Naive B cell (primary cell): ENCODE data around the gene GSG1. TPM values are rescaled to one million over a fixed set of nuclear protein-coding genes. Genes with fewer than 3 reads are reported as not detected.
"Not testable (repeated sequence)": the region's sequence is repeated elsewhere in the genome, so short reads cannot be mapped to it uniquely, and the experiment has no call there.

Source experiments
- ATAC-seq, 2 donors: fragments of 150-1000 bp; cut with Tn5 transposase; 2 replicates each; pipeline ENCODE4 v1.10.0; 2021; ENCODE audit warnings: low read depth in 2 of 2, mild to moderate bottlenecking in 2 of 2, moderate library complexity in 2 of 2
- DNase-seq: peaks from one replicate; pipeline ENCODE4 v3.0.0; 2022
- H3K27ac Mint-ChIP-seq, 6 donors: one replicate each; pipeline ENCODE4 v1.8.0; 2020 to 2022; ENCODE audit warnings: mild to moderate bottlenecking in 6 of 6, mixed read lengths in 6 of 6, moderate library complexity in 5 of 6, inconsistent platforms in 2 of 6
- H3K27me3 Mint-ChIP-seq, 3 donors: one replicate each; pipeline ENCODE4 v1.8.0; 2021 to 2022; ENCODE audit warnings: mixed read lengths in 3 of 3, mild to moderate bottlenecking in 1 of 3
- H3K36me3 Mint-ChIP-seq, 2 donors: one replicate each; pipeline ENCODE4 v1.8.0; 2020 to 2022; ENCODE audit warnings: mixed read lengths in 2 of 2, inconsistent platforms in 1 of 2, mild to moderate bottlenecking in 1 of 2
- H3K4me1 Mint-ChIP-seq, 3 donors: one replicate each; pipeline ENCODE4 v1.8.0; 2020 to 2022; ENCODE audit warnings: mixed read lengths in 3 of 3, inconsistent platforms in 1 of 3, mild to moderate bottlenecking in 1 of 3, moderate library complexity in 1 of 3
- H3K4me3 Mint-ChIP-seq, 8 donors: one replicate each; pipeline ENCODE4 v1.8.0; 2020 to 2022; ENCODE audit warnings: mild to moderate bottlenecking in 8 of 8, mixed read lengths in 8 of 8, moderate library complexity in 8 of 8, inconsistent platforms in 2 of 8
- H3K9me3 Mint-ChIP-seq, 7 donors: one replicate each; pipeline ENCODE4 v1.8.0; 2020 to 2022; ENCODE audit warnings: mixed read lengths in 7 of 7, mild to moderate bottlenecking in 5 of 7, inconsistent platforms in 2 of 7, moderate library complexity in 1 of 7
- polyA plus RNA-seq, 6 donors: library from polyadenylated mRNA; unstranded; fragments of 300-500 nt; fragmentation: Illumina TruSeq; gene quantifications; one replicate each; pipeline ENCODE4 v1.2.3, GENCODE V29; 2021; ENCODE audit warnings: low read depth in 6 of 6

The GSG1 gene
- polyA plus RNA-seq, 6 donors from 2014 or later = 0.11 to 0.16 TPM; not detected in 4

DNA sequence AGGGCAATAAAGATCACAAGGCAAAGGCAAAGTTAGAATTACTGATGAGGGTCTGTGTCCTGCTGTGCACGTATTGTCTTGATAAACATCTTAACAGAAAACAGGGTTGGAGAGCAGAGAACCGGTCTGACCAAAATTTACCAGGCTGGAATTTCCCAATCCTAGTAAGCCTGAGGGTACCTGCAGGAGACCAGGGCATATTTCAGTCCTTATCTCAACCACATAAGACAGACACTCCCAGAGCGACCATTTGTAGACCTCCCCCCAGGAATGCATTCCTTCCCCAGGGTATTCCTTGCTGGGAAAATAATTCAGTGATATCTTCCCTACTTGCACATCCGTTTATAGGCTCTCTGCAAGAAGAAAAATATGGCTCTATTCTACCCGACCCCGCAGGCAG lies 49.9 kb downstream of the GSG1 start:
- not testable (repeated sequence) for H3K27me3 Mint-ChIP-seq, ATAC-seq, H3K27ac Mint-ChIP-seq, DNase-seq, H3K4me3 Mint-ChIP-seq
- H3K36me3 Mint-ChIP-seq = peaks cover 19 to 22% of the 10 kb centered on the region in 2 donors
- H3K4me1 Mint-ChIP-seq = peaks cover 0 to 11% (median 3%) of the 10 kb centered on the region in 3 donors
- H3K9me3 Mint-ChIP-seq = peaks cover 0 to 17% (median 14%) of the 10 kb centered on the region in 7 donors

GRCh38 chr12:13052421-13052820 lies 51.0 kb downstream of the GSG1 start:
- DNase-seq (no peak), ATAC-seq (no peak)
- H3K9me3 Mint-ChIP-seq = peaks cover 0 to 17% (median 14%) of the 10 kb centered on the region in 7 donors
- H3K4me3 Mint-ChIP-seq = no peak overlapping the region
- peaks cover 10 to 18% of the 10 kb centered on the region in 2 donors for H3K36me3 Mint-ChIP-seq
- H3K27me3 Mint-ChIP-seq = no peaks in the 10 kb centered on the region
- H3K4me1 Mint-ChIP-seq = peaks cover 0 to 11% (median 3%) of the 10 kb centered on the region in 3 donors
- no peak overlapping the region for H3K27ac Mint-ChIP-seq

DNA sequence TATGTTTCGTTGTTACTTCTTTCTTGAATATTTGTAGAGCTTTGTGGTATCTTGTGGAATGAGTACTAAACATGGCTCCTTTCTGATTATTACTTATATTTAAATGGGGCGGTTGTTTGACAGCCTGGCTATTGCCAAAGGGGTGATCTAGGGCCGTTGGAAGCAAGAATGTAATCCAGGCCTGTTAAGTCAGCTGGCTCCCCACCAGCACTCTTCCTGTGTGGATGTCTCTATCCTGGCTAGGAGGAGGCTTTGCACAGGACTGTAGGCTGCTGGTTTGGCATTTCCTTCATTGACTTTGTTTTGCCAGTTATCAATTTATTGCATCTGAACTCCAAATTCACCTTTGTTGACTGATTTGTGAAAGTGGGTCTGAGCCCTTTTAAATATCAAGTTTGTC lies 53.7 kb downstream of the GSG1 start:
- Mint-ChIP-seq H3K4me1 (peaks cover 9 to 23% (median 13%) of the 10 kb centered on the region in 3 donors), H3K27me3 (no peaks in the 10 kb centered on the region), H3K27ac (no peak overlapping the region), H3K4me3 (no peak overlapping the region), H3K36me3 (peaks cover under 1 to 4% of the 10 kb centered on the region in 2 donors), H3K9me3 (peaks cover 0 to 17% (median 14%) of the 10 kb centered on the region in 7 donors)
- DNase-seq = no peak
- no peak for ATAC-seq

- H3K4me1 Mint-ChIP-seq = peaks cover 16 to 26% (median 19%) of the 10 kb centered on the region in 3 donors
- H3K27me3 Mint-ChIP-seq = no peaks in the 10 kb centered on the region
- DNase-seq (no peak), ATAC-seq (no peak)
- no peaks in the 10 kb centered on the region for H3K9me3 Mint-ChIP-seq
- H3K27ac Mint-ChIP-seq = no peak overlapping the region
- H3K36me3 Mint-ChIP-seq = no peaks in the 10 kb centered on the region
- H3K4me3 Mint-ChIP-seq = peak overlapping the region in 1 of 8 donors; percentile 92
These were observed 56.5 kb downstream of the GSG1 start for GRCh38 chr12:13046964-13047363.

DNA sequence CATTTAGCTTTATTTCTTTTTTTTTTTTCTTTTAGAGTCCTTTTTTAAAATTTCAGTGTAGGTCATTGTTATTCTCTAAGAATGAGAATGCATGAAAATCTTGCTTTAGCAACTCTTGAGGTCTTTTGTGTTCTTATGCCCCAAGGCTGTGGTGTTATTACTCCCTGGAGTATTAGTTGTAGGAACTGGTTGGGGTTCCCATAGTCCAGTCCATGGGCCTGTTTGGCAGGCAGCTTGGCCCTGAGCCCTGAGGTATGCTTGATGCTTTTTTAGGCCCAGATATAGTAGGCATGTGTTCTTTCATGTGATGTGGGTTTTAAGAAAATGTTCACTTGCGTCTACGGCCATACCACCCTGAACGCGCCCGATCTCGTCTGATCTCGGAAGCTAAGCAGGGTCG lies 57.7 kb downstream of the GSG1 start:
- no peaks in the 10 kb centered on the region for H3K36me3 Mint-ChIP-seq
- no peak for DNase-seq
- H3K4me1 Mint-ChIP-seq = peaks cover 16 to 27% (median 19%) of the 10 kb centered on the region in 3 donors
- H3K27me3 Mint-ChIP-seq = no peaks in the 10 kb centered on the region
- H3K4me3 Mint-ChIP-seq = peak overlapping the region in 6 of 8 donors; percentile 38 to 95 (median 87)
- no peak overlapping the region for H3K27ac Mint-ChIP-seq
- no peak for ATAC-seq
- H3K9me3 Mint-ChIP-seq = no peaks in the 10 kb centered on the region

DNA sequence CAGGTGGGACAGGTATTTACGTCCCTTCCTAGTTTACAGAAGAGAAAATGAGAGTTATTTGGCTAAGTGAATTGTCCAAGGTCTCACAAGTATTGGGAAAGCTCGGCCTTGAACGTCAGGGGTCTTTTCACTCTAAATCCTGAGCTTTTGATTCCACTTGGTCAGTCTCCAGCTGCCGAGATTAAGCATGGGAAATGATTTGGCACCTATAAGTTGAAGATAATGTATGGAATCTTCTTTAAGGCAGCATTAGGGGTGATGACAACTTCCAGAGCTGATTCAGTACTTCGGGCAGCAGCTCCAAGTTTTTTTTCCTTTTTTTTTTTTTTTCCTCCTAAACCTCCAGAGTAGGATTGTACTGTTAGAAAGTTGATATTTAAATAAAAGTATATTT lies 58.6 kb downstream of the GSG1 start:
- Mint-ChIP-seq H3K4me1 (peaks cover 23 to 31% (median 25%) of the 10 kb centered on the region in 3 donors), H3K9me3 (no peaks in the 10 kb centered on the region), H3K36me3 (no peaks in the 10 kb centered on the region), H3K4me3 (peak overlapping the region; percentile 86 to 95 (median 90)), H3K27ac (peak overlapping the region in 3 of 6 donors; percentile 73 to 86 (median 80)), H3K27me3 (no peaks in the 10 kb centered on the region)
- ATAC-seq (no peak), DNase-seq (no peak)

GRCh38 chr12:13044002-13044905 lies 59.2 kb downstream of the GSG1 start, which contains the start of gene FAM234B:
TSS of gene FAM234B (plus strand) at chr12:13044381. CDS start at chr12:13044404, 23 bp downstream.
- no peaks in the 10 kb centered on the region for H3K36me3 Mint-ChIP-seq
- ATAC-seq (peak; percentile 90 to 95), DNase-seq (peak; percentile 59)
- H3K27me3 Mint-ChIP-seq = no peaks in the 10 kb centered on the region
- peaks cover 29 to 32% (median 31%) of the 10 kb centered on the region in 3 donors for H3K4me1 Mint-ChIP-seq
- no peaks in the 10 kb centered on the region for H3K9me3 Mint-ChIP-seq
- H3K4me3 Mint-ChIP-seq = peak within 1 kb of the TSS; percentile 86 to 95 (median 90)
- H3K27ac Mint-ChIP-seq = peak within 1 kb of the TSS in 5 of 6 donors; percentile 42 to 93 (median 80)

DNA sequence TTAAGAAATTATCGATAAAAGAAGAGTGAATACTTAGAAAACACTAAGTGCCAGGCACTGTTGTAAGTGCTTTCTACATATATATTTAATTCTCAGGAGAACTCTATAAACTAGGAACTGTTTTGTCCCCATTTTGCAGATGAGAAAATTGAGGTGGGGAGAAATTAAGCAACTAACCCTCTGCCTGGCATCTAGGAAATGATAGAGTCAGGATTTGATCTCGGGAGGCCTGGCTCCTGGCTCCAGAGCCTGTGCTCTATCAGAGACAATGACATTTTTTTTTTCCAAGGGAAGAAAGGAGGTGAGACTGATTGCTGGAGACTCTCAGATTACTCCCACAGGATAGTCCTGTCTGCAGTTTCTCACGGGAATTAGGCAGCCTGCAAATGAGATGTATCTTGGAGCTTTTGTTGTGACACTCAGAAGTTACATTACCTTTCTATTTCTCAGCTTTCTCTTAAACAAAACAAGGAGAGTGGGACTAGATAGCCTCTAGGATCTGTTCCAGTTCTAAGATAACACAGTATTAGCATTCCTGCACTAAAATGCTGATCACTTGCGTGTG lies 60.7 kb downstream of the GSG1 start:
- Mint-ChIP-seq H3K27me3 (no peaks in the 10 kb centered on the region), H3K36me3 (no peaks in the 10 kb centered on the region), H3K4me1 (peaks cover 35 to 40% (median 37%) of the 10 kb centered on the region in 3 donors), H3K4me3 (peak overlapping the region in 6 of 8 donors; percentile 86 to 95 (median 88)), H3K9me3 (no peaks in the 10 kb centered on the region), H3K27ac (no peak overlapping the region)
- ATAC-seq (no peak), DNase-seq (no peak)

DNA sequence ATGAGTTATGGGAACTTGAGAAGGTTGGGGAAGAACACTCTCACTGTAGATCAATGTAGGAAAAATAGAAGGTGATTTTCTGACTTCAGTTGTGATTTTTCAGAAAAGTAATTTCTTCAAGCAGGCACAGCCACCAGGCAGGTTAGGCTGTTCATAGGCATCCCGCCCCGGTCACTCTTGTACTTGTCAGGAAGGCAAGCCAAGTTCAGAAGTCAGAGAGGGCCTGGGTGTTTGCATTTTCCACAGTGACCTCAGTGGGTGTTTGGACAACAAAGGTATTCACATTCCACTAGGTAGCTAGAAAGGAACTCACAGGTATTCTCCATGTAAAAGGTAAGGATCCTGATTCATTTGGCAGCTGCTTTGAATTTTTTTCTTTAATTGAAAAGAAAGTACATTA lies 62.2 kb downstream of the GSG1 start:
- Mint-ChIP-seq H3K27ac (peak overlapping the region in 1 of 6 donors; percentile 58), H3K27me3 (no peaks in the 10 kb centered on the region), H3K4me1 (peaks cover 31 to 39% (median 35%) of the 10 kb centered on the region in 3 donors), H3K36me3 (no peaks in the 10 kb centered on the region), H3K9me3 (no peaks in the 10 kb centered on the region), H3K4me3 (peak overlapping the region in 1 of 8 donors; percentile 78)
- no peak for DNase-seq
- no peak for ATAC-seq

- H3K4me3 Mint-ChIP-seq = peak overlapping the region in 6 of 8 donors; percentile 12 to 35 (median 22)
- H3K27me3 Mint-ChIP-seq = no peaks in the 10 kb centered on the region
- H3K4me1 Mint-ChIP-seq = peaks cover 22 to 25% (median 25%) of the 10 kb centered on the region in 3 donors
- H3K27ac Mint-ChIP-seq = peak overlapping the region in 3 of 6 donors; percentile 3 to 65 (median 53)
- no peaks in the 10 kb centered on the region for H3K9me3 Mint-ChIP-seq
- ATAC-seq = peak; percentile 59 to 72
- DNase-seq = peak; percentile 25
- no peaks in the 10 kb centered on the region for H3K36me3 Mint-ChIP-seq
These were observed 64.0 kb downstream of the GSG1 start for GRCh38 chr12:13039328-13039956.

GRCh38 chr12:13038491-13039161 lies 64.8 kb downstream of the GSG1 start:
- no peaks in the 10 kb centered on the region for H3K27me3 Mint-ChIP-seq
- H3K36me3 Mint-ChIP-seq = no peaks in the 10 kb centered on the region
- peaks cover 20 to 25% (median 22%) of the 10 kb centered on the region in 3 donors for H3K4me1 Mint-ChIP-seq
- DNase-seq (no peak), ATAC-seq (no peak)
- H3K9me3 Mint-ChIP-seq = no peaks in the 10 kb centered on the region
- H3K27ac Mint-ChIP-seq = peak overlapping the region in 2 of 6 donors; percentile 38 to 83
- H3K4me3 Mint-ChIP-seq = no peak overlapping the region

GRCh38 chr12:13036881-13037280 lies 66.6 kb downstream of the GSG1 start:
- no peak overlapping the region for H3K4me3 Mint-ChIP-seq
- no peaks in the 10 kb centered on the region for H3K27me3 Mint-ChIP-seq
- no peaks in the 10 kb centered on the region for H3K9me3 Mint-ChIP-seq
- peak overlapping the region in 1 of 6 donors; percentile 56 for H3K27ac Mint-ChIP-seq
- no peaks in the 10 kb centered on the region for H3K36me3 Mint-ChIP-seq
- DNase-seq (no peak), ATAC-seq (no peak)
- H3K4me1 Mint-ChIP-seq = peaks cover 18 to 25% (median 20%) of the 10 kb centered on the region in 3 donors

GRCh38 chr12:13035335-13035734 lies 68.1 kb downstream of the GSG1 start:
- Mint-ChIP-seq H3K27ac (peak overlapping the region in 1 of 6 donors; percentile 30), H3K4me1 (peaks cover 15 to 18% (median 17%) of the 10 kb centered on the region in 3 donors)
- not testable (repeated sequence) for DNase-seq, H3K9me3 Mint-ChIP-seq, H3K4me3 Mint-ChIP-seq, H3K36me3 Mint-ChIP-seq, H3K27me3 Mint-ChIP-seq, ATAC-seq
